ENCODE measurements around the gene SSBP4. TPM values are rescaled to one million over a fixed set of nuclear protein-coding genes. Genes with fewer than 3 reads are reported as not detected.

The SSBP4 gene
- total and polyA plus RNA-seq, 2 donors (not counting 1 experiment from before 2014, with no cell fraction given) = 12.8 to 58.6 TPM

GRCh38 chr19:18443406-18443805 lies 24.2 kb downstream of the SSBP4 start:
- Histone ChIP-seq H3K9ac (ENCODE audit: insufficient read depth, low read length) (no peak overlapping the region), H3K36me3 (ENCODE audit: control insufficient read depth, insufficient read depth, low read length) (peaks cover 21% of the 10 kb centered on the region), H3K4me3 (replicated peaks in 1 of 4; ENCODE audit: control extremely low read depth in 1 of 4, insufficient read depth in 1 of 4, low read depth in 3 of 4, low read length in 4 of 4) (no peak overlapping the region), H3K4me1 (ENCODE audit: control insufficient read depth, extremely low read depth, insufficient read depth, low read length) (peaks cover 5% of the 10 kb centered on the region), H2AFZ (ENCODE audit: low read length) (no peak overlapping the region), H3K9me3 (ENCODE audit: control insufficient read depth, insufficient read depth, low read depth, low read length) (no peaks in the 10 kb centered on the region), H3K4me2 (ENCODE audit: extremely low read depth, insufficient read depth, low read length) (no peak overlapping the region), H3K27ac (ENCODE audit: insufficient read depth, low read length) (no peak overlapping the region), H4K20me1 (ENCODE audit: control insufficient read depth, extremely low read depth, insufficient read depth, low read length) (no peaks in the 10 kb centered on the region), H3K27me3 (ENCODE audit: control insufficient read depth, insufficient read depth, low read length) (no peaks in the 10 kb centered on the region), H3K79me2 (ENCODE audit: control insufficient read depth, insufficient read depth, low read length) (no peaks in the 10 kb centered on the region)
- no peak for DNase-seq (ENCODE audit: low read depth in 2 of 2)
- TF ChIP-seq EZH2 (IDR thresholded peaks at IDR 0.05; ENCODE audit: low read length, missing control alignments) = no peak
- TF ChIP-seq, protein P1, sequence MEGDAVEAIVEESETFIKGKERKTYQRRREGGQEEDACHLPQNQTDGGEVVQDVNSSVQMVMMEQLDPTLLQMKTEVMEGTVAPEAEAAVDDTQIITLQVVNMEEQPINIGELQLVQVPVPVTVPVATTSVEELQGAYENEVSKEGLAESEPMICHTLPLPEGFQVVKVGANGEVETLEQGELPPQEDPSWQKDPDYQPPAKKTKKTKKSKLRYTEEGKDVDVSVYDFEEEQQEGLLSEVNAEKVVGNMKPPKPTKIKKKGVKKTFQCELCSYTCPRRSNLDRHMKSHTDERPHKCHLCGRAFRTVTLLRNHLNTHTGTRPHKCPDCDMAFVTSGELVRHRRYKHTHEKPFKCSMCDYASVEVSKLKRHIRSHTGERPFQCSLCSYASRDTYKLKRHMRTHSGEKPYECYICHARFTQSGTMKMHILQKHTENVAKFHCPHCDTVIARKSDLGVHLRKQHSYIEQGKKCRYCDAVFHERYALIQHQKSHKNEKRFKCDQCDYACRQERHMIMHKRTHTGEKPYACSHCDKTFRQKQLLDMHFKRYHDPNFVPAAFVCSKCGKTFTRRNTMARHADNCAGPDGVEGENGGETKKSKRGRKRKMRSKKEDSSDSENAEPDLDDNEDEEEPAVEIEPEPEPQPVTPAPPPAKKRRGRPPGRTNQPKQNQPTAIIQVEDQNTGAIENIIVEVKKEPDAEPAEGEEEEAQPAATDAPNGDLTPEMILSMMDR (conservative IDR thresholded peaks at IDR 0.05 in 1 of 2, IDR thresholded peaks at IDR 0.05 in 1 of 2; ENCODE audit: low read depth in 1 of 2, low read length in 2 of 2) = no peak

DNA sequence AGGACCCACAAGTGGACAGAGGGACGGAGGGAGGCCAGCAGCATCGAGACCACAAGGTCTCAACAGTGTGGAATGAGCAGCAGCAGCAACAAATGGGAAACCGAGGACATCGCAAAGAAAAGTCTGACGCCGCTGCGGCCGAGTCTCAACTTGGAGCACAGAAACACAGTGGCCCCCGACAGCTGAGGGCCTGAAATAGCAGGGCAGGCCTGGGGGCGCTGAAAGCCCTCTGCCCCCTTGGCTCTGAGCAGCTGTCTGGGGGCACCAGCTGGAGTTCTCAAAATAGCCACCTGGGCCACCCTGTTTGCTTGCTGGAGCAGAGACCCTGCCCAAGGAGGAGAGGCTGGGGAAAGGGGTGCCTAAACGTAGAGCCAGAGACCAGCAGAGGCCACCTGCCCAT lies 24.6 kb downstream of the SSBP4 start:
- no peaks in the 10 kb centered on the region for H4K20me1 ChIP-seq (ENCODE audit: control insufficient read depth, extremely low read depth, insufficient read depth, low read length)
- no peak overlapping the region for H3K4me2 ChIP-seq (ENCODE audit: extremely low read depth, insufficient read depth, low read length)
- H3K27ac ChIP-seq (ENCODE audit: insufficient read depth, low read length) = no peak overlapping the region
- DNase-seq (ENCODE audit: low read depth in 2 of 2) = no peak
- H3K4me3 ChIP-seq (replicated peaks in 1 of 4; ENCODE audit: control extremely low read depth in 1 of 4, insufficient read depth in 1 of 4, low read depth in 3 of 4, low read length in 4 of 4) = no peak overlapping the region
- H3K9me3 ChIP-seq (ENCODE audit: control insufficient read depth, insufficient read depth, low read depth, low read length) = no peaks in the 10 kb centered on the region
- H3K79me2 ChIP-seq (ENCODE audit: control insufficient read depth, insufficient read depth, low read length) = no peaks in the 10 kb centered on the region
- H2AFZ ChIP-seq (ENCODE audit: low read length) = no peak overlapping the region
- H3K36me3 ChIP-seq (ENCODE audit: control insufficient read depth, insufficient read depth, low read length) = peaks cover 21% of the 10 kb centered on the region
- H3K9ac ChIP-seq (ENCODE audit: insufficient read depth, low read length) = no peak overlapping the region
- H3K4me1 ChIP-seq (ENCODE audit: control insufficient read depth, extremely low read depth, insufficient read depth, low read length) = peaks cover 5% of the 10 kb centered on the region
- no peaks in the 10 kb centered on the region for H3K27me3 ChIP-seq (ENCODE audit: control insufficient read depth, insufficient read depth, low read length)
- no peak for TF ChIP-seq EZH2 (IDR thresholded peaks at IDR 0.05; ENCODE audit: low read length, missing control alignments)
- TF ChIP-seq, protein P1 (conservative IDR thresholded peaks at IDR 0.05 in 1 of 2, IDR thresholded peaks at IDR 0.05 in 1 of 2; ENCODE audit: low read depth in 1 of 2, low read length in 2 of 2) = no peak

- no peak for TF ChIP-seq EZH2 (IDR thresholded peaks at IDR 0.05; ENCODE audit: low read length, missing control alignments)
- TF ChIP-seq, protein P1 (conservative IDR thresholded peaks at IDR 0.05 in 1 of 2, IDR thresholded peaks at IDR 0.05 in 1 of 2; ENCODE audit: low read depth in 1 of 2, low read length in 2 of 2) = no peak
- no peaks in the 10 kb centered on the region for H4K20me1 ChIP-seq (ENCODE audit: control insufficient read depth, extremely low read depth, insufficient read depth, low read length)
Observed at GRCh38 chr19:18444513-18444912, 25.3 kb downstream of the SSBP4 start.

More at GRCh38 chr19:18444513-18444912, 25.3 kb downstream of the SSBP4 start:
- Histone ChIP-seq H3K36me3 (ENCODE audit: control insufficient read depth, insufficient read depth, low read length) (peaks cover 22% of the 10 kb centered on the region), H3K27me3 (ENCODE audit: control insufficient read depth, insufficient read depth, low read length) (no peaks in the 10 kb centered on the region), H3K27ac (ENCODE audit: insufficient read depth, low read length) (no peak overlapping the region), H3K79me2 (ENCODE audit: control insufficient read depth, insufficient read depth, low read length) (no peaks in the 10 kb centered on the region), H3K4me1 (ENCODE audit: control insufficient read depth, extremely low read depth, insufficient read depth, low read length) (peaks cover 2% of the 10 kb centered on the region), H2AFZ (ENCODE audit: low read length) (no peak overlapping the region), H3K9me3 (ENCODE audit: control insufficient read depth, insufficient read depth, low read depth, low read length) (no peaks in the 10 kb centered on the region), H3K4me2 (ENCODE audit: extremely low read depth, insufficient read depth, low read length) (no peak overlapping the region), H3K4me3 (replicated peaks in 1 of 4; ENCODE audit: control extremely low read depth in 1 of 4, insufficient read depth in 1 of 4, low read depth in 3 of 4, low read length in 4 of 4) (no peak overlapping the region), H3K9ac (ENCODE audit: insufficient read depth, low read length) (no peak overlapping the region)
- DNase-seq (ENCODE audit: low read depth in 2 of 2) = no peak
